Keratinocyte (primary cell): ENCODE data around the gene PADI4. TPM values are rescaled to one million over a fixed set of nuclear protein-coding genes. Genes with fewer than 3 reads are reported as not detected.

Source experiments
- DNase-seq: peaks from one replicate; pipeline ENCODE4 v3.0.0-alpha.2; 2011; ENCODE audit warnings: low read depth, missing footprints, low spot score
- FAIRE-seq: peaks from 2 replicates; lab custom pipeline; 2011; peaks lifted over from hg19 to GRCh38; lab: Jason Lieb, UNC
- H2AFZ ChIP-seq: 2 replicates; pipeline ENCODE4 v1.6.0; 2012; ENCODE audit warnings: low read length, control low read depth, inconsistent platforms; ENCODE audit not compliant: control insufficient read depth
- H3K27ac ChIP-seq: 2 replicates; pipeline ENCODE4 v1.5.1; 2011; ENCODE audit warnings: low read length; ENCODE audit not compliant: control insufficient read depth, insufficient read depth
- H3K27me3 ChIP-seq: 3 replicates; pipeline ENCODE4 v1.6.0; 2011; ENCODE audit warnings: low read length; ENCODE audit not compliant: control insufficient read depth, insufficient read depth; ENCODE audit errors: extremely low read depth
- H3K36me3 ChIP-seq, 2 experiments: 2 replicates in 1 of 2; 3 replicates in 1 of 2; pipeline ENCODE4 v1.5.1; 2011; ENCODE audit warnings: low read length in 2 of 2, mild to moderate bottlenecking in 1 of 2; ENCODE audit not compliant: control insufficient read depth in 2 of 2, insufficient read depth in 2 of 2; ENCODE audit errors: extremely low read depth in 1 of 2
- H3K4me1 ChIP-seq: 3 replicates; pipeline ENCODE4 v1.5.1; 2011; ENCODE audit warnings: low read length; ENCODE audit not compliant: control insufficient read depth, insufficient read depth; ENCODE audit errors: extremely low read depth
- H3K4me2 ChIP-seq: 3 replicates; pipeline ENCODE4 v1.6.0; 2011; ENCODE audit warnings: low read depth, low read length; ENCODE audit not compliant: control insufficient read depth, insufficient read depth; ENCODE audit errors: extremely low read depth
- H3K4me3 ChIP-seq, 3 experiments: fragments of 200-600 bp in 1 of 3; sonication (generic) in 1 of 3; 2 replicates in 2 of 3; 3 replicates in 1 of 3; pipeline ENCODE4 v1.5.1; 2011 to 2016; ENCODE audit warnings: low read length in 3 of 3, mild to moderate bottlenecking in 3 of 3, control low read depth in 2 of 3, inconsistent platforms in 1 of 3, low read depth in 1 of 3, mixed read lengths in 1 of 3, mixed run types in 1 of 3, moderate library complexity in 1 of 3; ENCODE audit not compliant: control insufficient read depth in 2 of 3, insufficient read depth in 2 of 3; ENCODE audit errors: extremely low read depth in 1 of 3
- H3K79me2 ChIP-seq: 2 replicates; pipeline ENCODE4 v1.6.0; 2012; ENCODE audit warnings: low read length; ENCODE audit not compliant: control insufficient read depth, insufficient read depth
- H3K9ac ChIP-seq: 3 replicates; pipeline ENCODE4 v1.6.0; 2011; ENCODE audit warnings: low read length; ENCODE audit not compliant: control insufficient read depth, insufficient read depth; ENCODE audit errors: extremely low read depth
- H3K9me1 ChIP-seq: 3 replicates; pipeline ENCODE4 v1.6.0; 2011; ENCODE audit warnings: low read length; ENCODE audit not compliant: control insufficient read depth, insufficient read depth; ENCODE audit errors: extremely low read depth
- H3K9me3 ChIP-seq: 2 replicates; pipeline ENCODE4 v1.5.1; 2012; ENCODE audit warnings: low read depth, low read length; ENCODE audit not compliant: control insufficient read depth
- H4K20me1 ChIP-seq: 3 replicates; pipeline ENCODE4 v1.6.0; 2011; ENCODE audit warnings: low read length; ENCODE audit not compliant: control insufficient read depth, insufficient read depth; ENCODE audit errors: extremely low read depth
- EZH2 ChIP-seq: IDR thresholded peaks from one replicate; pipeline ENCODE4 v1.6.1; 2012; ENCODE audit warnings: inconsistent platforms, mild to moderate bottlenecking, low read length, moderate library complexity
- dilution Hi-C: fragments of 300-500 bp; cut with MboI; formaldehyde crosslinking; loops from one replicate; pipeline ENCODE4 v1.7.0; 2020; ENCODE audit warnings: low sequenced_read_pairs; ENCODE audit not compliant: extremely low pct_ligation_motif_present
- polyA plus RNA-seq, 5 experiments: library from polyadenylated mRNA; depleted of rRNA in 3 of 5; stranded (reverse) in 3 of 5; stranded (forward) in 1 of 5; unstranded in 1 of 5; fragments of >200 nt; gene quantifications; 1 replicate in 1 of 5; 2 replicates in 3 of 5; 3 replicates in 1 of 5; pipeline versions ENCODE4 v1.2.1 to v1.2.3, GENCODE V29; 2011 to 2012; ENCODE audit warnings: missing spikeins in 2 of 5, low read depth in 1 of 5, low replicate concordance in 1 of 5
- TF ChIP-seq, protein P1 (sequence below), 3 experiments: IDR thresholded peaks in 1 of 3; conservative IDR thresholded peaks in 1 of 3; optimal IDR thresholded peaks in 1 of 3; 2 replicates in 2 of 3; 3 replicates in 1 of 3; pipeline versions ENCODE3 to v1.5.1; 2011; ENCODE audit warnings: low read length in 3 of 3, mild to moderate bottlenecking in 3 of 3, moderate library complexity in 2 of 3, control low read depth in 1 of 3, inconsistent platforms in 1 of 3; ENCODE audit not compliant: insufficient read depth in 2 of 3; ENCODE audit errors: extremely low read depth in 1 of 3

The PADI4 gene
- polyA plus RNA-seq, 1 donor (not counting 4 experiments of a cell fraction or from before 2014, with no cell fraction given): 0.03 TPM

DNA sequence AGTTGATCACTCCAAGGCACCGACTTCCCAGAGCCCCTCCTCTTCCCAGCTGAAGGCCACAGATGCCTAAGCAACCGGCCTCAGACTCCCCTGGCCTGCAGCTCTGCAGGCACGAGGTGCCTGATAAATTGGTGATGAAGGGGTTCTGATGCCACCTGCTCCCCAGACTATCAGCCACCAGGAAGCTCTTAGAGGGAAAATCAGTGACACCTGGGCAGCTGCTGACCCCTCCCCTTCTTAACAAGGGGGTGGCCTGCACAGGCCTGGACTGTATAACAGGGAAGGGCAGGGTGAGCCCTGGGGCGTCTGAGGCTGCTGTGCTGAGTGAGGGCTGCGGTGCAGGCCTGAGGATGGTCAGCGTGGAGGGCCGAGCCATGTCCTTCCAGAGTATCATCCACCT, 63.9 kb downstream of the PADI4 start, which contains the start of gene PADI6:
Gene PADI6 (plus strand): TSS at position 301 of the 400 bp plus-strand sequence. CDS start 50 bp downstream, at position 351.
- no peak within 1 kb of the TSS for H2AFZ ChIP-seq

DNA sequence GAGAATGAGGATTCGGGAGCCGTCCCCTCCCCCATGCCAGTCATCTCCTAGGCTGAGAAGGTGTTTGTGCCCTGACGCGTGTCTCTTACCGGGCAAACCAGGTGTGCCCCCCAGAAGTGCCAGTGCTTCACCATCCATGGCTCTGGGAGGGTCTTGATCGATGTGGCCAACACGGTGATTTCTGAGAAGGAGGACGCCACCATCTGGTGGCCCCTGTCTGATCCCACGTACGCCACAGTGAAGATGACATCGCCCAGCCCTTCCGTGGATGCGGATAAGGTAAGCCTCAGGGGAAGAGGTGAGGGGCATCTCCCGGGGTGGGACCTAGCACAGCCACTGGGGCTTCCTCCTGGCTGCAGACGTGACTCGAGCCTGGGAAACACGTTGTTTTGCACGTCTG, 65.0 kb downstream of the PADI4 start:
- no peak overlapping the region for H3K27ac ChIP-seq
- H3K9me1 ChIP-seq: no peaks in the 10 kb centered on the region
- no peak overlapping the region for H2AFZ ChIP-seq
- H3K4me1 ChIP-seq: peaks cover 29% of the 10 kb centered on the region
- H3K4me3 ChIP-seq: no peak overlapping the region
- dilution Hi-C loops: no loop called here
- no peaks in the 10 kb centered on the region for H3K36me3 ChIP-seq
- TF ChIP-seq, protein P1, sequence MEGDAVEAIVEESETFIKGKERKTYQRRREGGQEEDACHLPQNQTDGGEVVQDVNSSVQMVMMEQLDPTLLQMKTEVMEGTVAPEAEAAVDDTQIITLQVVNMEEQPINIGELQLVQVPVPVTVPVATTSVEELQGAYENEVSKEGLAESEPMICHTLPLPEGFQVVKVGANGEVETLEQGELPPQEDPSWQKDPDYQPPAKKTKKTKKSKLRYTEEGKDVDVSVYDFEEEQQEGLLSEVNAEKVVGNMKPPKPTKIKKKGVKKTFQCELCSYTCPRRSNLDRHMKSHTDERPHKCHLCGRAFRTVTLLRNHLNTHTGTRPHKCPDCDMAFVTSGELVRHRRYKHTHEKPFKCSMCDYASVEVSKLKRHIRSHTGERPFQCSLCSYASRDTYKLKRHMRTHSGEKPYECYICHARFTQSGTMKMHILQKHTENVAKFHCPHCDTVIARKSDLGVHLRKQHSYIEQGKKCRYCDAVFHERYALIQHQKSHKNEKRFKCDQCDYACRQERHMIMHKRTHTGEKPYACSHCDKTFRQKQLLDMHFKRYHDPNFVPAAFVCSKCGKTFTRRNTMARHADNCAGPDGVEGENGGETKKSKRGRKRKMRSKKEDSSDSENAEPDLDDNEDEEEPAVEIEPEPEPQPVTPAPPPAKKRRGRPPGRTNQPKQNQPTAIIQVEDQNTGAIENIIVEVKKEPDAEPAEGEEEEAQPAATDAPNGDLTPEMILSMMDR (optimal IDR thresholded peaks at IDR 0.05 in 1 of 3, IDR thresholded peaks at IDR 0.05 in 1 of 3, conservative IDR thresholded peaks at IDR 0.05 in 1 of 3; ENCODE audit: extremely low read depth in 1 of 3, insufficient read depth in 2 of 3, low read length in 3 of 3): peak in 1 of 3 experiments; percentile 16
- TF ChIP-seq EZH2: no peak
- no peaks in the 10 kb centered on the region for H4K20me1 ChIP-seq
- H3K4me2 ChIP-seq: no peak overlapping the region
- no peaks in the 10 kb centered on the region for H3K9me3 ChIP-seq
- DNase-seq (no peak), FAIRE-seq (no peak)
- H3K79me2 ChIP-seq: no peaks in the 10 kb centered on the region
- no peaks in the 10 kb centered on the region for H3K27me3 ChIP-seq
- no peak overlapping the region for H3K9ac ChIP-seq

More for the DNA sequence above, 63.9 kb downstream of the PADI4 start, which contains the start of gene PADI6:
- Histone ChIP-seq H3K4me3 (no peak within 1 kb of the TSS), H3K9ac (no peak within 1 kb of the TSS), H3K79me2 (no peaks in the 10 kb centered on the region), H3K9me1 (no peaks in the 10 kb centered on the region), H3K4me2 (peak within 1 kb of the TSS; percentile 32), H3K27ac (no peak within 1 kb of the TSS), H4K20me1 (no peaks in the 10 kb centered on the region), H3K36me3 (no peaks in the 10 kb centered on the region), H3K9me3 (no peaks in the 10 kb centered on the region), H3K4me1 (peaks cover 29% of the 10 kb centered on the region), H3K27me3 (no peaks in the 10 kb centered on the region)
- DNase-seq (no peak), FAIRE-seq (no peak)
- dilution Hi-C loops: no loop called here
- TF ChIP-seq EZH2: no peak
- TF ChIP-seq, protein P1 (optimal IDR thresholded peaks at IDR 0.05 in 1 of 3, IDR thresholded peaks at IDR 0.05 in 1 of 3, conservative IDR thresholded peaks at IDR 0.05 in 1 of 3; ENCODE audit: extremely low read depth in 1 of 3, insufficient read depth in 2 of 3, low read length in 3 of 3): no peak
